ENCODE data around the gene PTPN23.

The PTPN23 gene

DNA sequence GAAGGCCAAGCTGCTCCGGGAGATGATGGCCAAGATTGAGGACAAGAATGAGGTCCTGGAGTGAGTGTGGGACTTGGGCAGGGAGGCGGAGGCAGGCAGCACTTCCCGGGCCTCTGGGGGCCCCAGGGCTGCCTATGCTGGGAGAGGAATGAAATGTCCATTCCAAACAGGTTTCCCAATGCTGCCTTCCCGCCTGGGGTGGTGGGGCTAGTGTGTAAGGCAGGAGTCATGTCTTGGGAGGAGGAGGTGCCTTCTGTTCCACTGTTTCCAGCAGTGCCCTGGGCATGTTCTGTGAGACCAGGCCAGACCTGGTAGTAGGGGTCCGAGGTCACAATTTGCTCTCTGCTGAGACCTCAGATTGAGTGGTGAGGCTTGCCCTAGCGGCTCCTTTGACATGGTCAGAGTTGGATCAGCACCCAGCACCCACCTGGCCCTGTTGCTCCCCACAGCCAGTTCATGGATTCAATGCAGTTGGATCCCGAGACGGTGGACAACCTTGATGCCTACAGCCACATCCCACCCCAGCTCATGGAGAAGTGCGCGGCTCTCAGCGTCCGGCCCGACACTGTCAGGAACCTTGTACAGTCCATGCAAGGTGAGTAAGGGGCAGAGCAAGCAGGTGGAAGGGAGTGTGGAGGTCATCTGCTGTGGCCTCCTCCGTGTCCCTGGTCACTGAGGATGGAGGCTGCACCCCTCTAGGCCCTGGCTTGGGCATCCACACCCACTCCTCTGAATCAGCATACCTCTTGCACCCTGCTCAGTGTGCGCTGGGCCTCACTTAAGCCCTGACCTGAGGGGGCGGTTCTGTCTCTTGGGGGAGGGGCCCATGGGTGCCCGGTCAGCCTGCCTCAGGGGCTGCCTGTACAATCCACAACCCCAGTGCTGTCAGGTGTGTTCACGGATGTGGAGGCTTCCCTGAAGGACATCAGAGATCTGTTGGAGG, 27.3 kb downstream of the PTPN23 start:
- TF ChIP-seq, protein P1, sequence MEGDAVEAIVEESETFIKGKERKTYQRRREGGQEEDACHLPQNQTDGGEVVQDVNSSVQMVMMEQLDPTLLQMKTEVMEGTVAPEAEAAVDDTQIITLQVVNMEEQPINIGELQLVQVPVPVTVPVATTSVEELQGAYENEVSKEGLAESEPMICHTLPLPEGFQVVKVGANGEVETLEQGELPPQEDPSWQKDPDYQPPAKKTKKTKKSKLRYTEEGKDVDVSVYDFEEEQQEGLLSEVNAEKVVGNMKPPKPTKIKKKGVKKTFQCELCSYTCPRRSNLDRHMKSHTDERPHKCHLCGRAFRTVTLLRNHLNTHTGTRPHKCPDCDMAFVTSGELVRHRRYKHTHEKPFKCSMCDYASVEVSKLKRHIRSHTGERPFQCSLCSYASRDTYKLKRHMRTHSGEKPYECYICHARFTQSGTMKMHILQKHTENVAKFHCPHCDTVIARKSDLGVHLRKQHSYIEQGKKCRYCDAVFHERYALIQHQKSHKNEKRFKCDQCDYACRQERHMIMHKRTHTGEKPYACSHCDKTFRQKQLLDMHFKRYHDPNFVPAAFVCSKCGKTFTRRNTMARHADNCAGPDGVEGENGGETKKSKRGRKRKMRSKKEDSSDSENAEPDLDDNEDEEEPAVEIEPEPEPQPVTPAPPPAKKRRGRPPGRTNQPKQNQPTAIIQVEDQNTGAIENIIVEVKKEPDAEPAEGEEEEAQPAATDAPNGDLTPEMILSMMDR (conservative IDR thresholded peaks at IDR 0.05), result no peak
- H3K27ac ChIP-seq, result no peak overlapping the region

- H3K27ac ChIP-seq, result no peak overlapping the region
- TF ChIP-seq, protein P1 (conservative IDR thresholded peaks at IDR 0.05), result no peak
Measured at GRCh38 chr3:47408839-47409229, 28.0 kb downstream of the PTPN23 start.

DNA sequence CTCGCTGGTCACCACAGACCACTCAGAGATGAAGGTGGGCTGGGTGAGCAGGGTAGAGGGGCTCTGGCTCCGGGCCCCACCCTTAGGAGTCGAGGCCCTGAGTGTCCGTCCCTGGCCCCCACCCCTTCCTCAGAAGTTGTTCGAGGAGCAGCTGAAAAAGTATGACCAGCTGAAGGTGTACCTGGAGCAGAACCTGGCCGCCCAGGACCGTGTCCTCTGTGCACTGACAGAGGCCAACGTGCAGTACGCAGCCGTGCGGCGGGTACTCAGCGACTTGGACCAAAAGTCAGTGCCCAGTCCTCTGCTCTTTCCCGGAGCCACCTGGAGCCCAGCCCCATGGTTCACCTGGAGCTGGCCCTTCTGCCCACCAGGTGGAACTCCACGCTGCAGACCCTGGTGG, 28.5 kb downstream of the PTPN23 start:
- TF ChIP-seq, protein P1 (conservative IDR thresholded peaks at IDR 0.05), result no peak
- no peak overlapping the region for H3K27ac ChIP-seq

DNA sequence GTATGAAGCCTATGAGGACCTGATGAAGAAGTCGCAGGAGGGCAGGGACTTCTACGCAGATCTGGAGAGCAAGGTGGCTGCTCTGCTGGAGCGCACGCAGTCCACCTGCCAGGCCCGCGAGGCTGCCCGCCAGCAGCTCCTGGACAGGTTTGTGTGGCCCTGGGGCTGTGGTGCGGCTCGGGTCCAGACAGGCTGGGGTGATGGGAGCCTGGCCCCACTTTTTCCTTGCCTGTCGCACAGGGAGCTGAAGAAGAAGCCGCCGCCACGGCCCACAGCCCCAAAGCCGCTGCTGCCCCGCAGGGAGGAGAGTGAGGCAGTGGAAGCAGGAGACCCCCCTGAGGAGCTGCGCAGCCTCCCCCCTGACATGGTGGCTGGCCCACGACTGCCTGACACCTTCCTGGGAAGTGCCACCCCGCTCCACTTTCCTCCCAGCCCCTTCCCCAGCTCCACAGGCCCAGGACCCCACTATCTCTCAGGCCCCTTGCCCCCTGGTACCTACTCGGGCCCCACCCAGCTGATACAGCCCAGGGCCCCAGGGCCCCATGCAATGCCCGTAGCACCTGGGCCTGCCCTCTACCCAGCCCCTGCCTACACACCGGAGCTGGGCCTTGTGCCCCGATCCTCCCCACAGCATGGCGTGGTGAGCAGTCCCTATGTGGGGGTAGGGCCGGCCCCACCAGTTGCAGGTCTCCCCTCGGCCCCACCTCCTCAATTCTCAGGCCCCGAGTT, 29.0 kb downstream of the PTPN23 start:
- H3K27ac ChIP-seq, result no peak overlapping the region
- TF ChIP-seq, protein P1 (conservative IDR thresholded peaks at IDR 0.05), result no peak

DNA sequence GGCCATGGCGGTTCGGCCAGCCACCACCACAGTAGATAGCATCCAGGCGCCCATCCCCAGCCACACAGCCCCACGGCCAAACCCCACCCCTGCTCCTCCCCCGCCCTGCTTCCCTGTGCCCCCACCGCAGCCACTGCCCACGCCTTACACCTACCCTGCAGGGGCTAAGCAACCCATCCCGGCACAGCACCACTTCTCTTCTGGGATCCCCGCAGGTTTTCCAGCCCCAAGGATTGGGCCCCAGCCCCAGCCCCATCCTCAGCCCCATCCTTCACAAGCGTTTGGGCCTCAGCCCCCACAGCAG, 29.5 kb downstream of the PTPN23 start:
- no peak overlapping the region for H3K27ac ChIP-seq
- TF ChIP-seq, protein P1 (conservative IDR thresholded peaks at IDR 0.05), result no peak

GRCh38 chr3:47410801-47411646, 30.2 kb downstream of the PTPN23 start:
- H3K27ac ChIP-seq, result no peak overlapping the region
- TF ChIP-seq, protein P1 (conservative IDR thresholded peaks at IDR 0.05), result no peak
